BJ (cell line): ENCODE results near the gene MEP1A. TPM values are rescaled to one million over a fixed set of nuclear protein-coding genes. Genes with fewer than 3 reads are reported as not detected.
"Not testable (repeated sequence)": the region's sequence is repeated elsewhere in the genome, so short reads cannot be mapped to it uniquely, and the experiment has no call there.

Experiments used
- CTCF ChIA-PET: fragments of 350-600 bp; formaldehyde crosslinking; extraction: SDS; loops from one replicate; lab custom pipeline; 2021; ENCODE audit warnings: antibody characterized with exemption, inconsistent platforms; lab: Yijun Ruan, JAX
- POLR2A ChIA-PET: fragments of 300-600 bp; sonication (Branson Sonifier 250); formaldehyde crosslinking; extraction: SDS; loops from one replicate; lab custom pipeline; 2021; ENCODE audit warnings: antibody characterized with exemption; lab: Charles Lee
- DNase-seq: peaks from one replicate; pipeline ENCODE4 v3.0.0-alpha.2; 2011; ENCODE audit warnings: low read depth
- H3K27me3 ChIP-seq: 2 replicates; pipeline ENCODE4 v1.6.0; 2011; ENCODE audit warnings: low read length; ENCODE audit not compliant: control insufficient read depth, insufficient read depth
- H3K36me3 ChIP-seq: 2 replicates; pipeline ENCODE4 v1.5.1; 2011; ENCODE audit warnings: low read length; ENCODE audit not compliant: control insufficient read depth, insufficient read depth
- H3K4me3 ChIP-seq: 2 replicates; pipeline ENCODE4 v1.5.1; 2011; ENCODE audit warnings: low read depth, mild to moderate bottlenecking, control low read depth, low read length
- CTCF ChIP-seq: IDR thresholded peaks from 2 replicates; pipeline ENCODE4 v1.5.1; 2011; ENCODE audit warnings: low read depth, mild to moderate bottlenecking, control low read depth, inconsistent platforms, low read length, moderate library complexity; ENCODE audit not compliant: insufficient read depth
- polyA minus RNA-seq: library from RNA; depleted of rRNA, polyadenylated mRNA; stranded (reverse); fragments of >200 nt; gene quantifications from 2 replicates; pipeline ENCODE4 v1.2.3, GENCODE V29; 2011; rRNA and poly(A)+ RNA removed
- polyA plus RNA-seq: library from polyadenylated mRNA; depleted of rRNA; stranded (reverse); fragments of >200 nt; gene quantifications from 2 replicates; pipeline ENCODE4 v1.2.3, GENCODE V29; 2011; rRNA removed

MEP1A gene
- polyA plus RNA-seq: not detected in 2 replicates
- polyA minus RNA-seq: not detected in 2 replicates

- CTCF ChIA-PET: no interaction called here
- Histone ChIP-seq H3K27me3 (no peaks in the 10 kb centered on the region), H3K4me3 (no peak within 1 kb of the TSS), H3K36me3 (no peaks in the 10 kb centered on the region)
- DNase-seq: no peak
- TF ChIP-seq CTCF: no peak
- POLR2A ChIA-PET: no interaction called here
These were observed at the start of gene MEP1A for GRCh38 chr6:46793138-46793537. TSS of gene MEP1A (plus strand) at chr6:46793389. CDS start at chr6:46793399, 10 bp downstream.

- POLR2A ChIA-PET: no interaction called here
- no peaks in the 10 kb centered on the region for H3K27me3 ChIP-seq
- H3K4me3 ChIP-seq: no peak overlapping the region
- CTCF ChIA-PET: interaction anchor here (1.5 kb wide), 1 partner anchor 10 kb away, joined by 6 read pairs; no protein-coding TSS in a partner anchor
- no peak for DNase-seq
- H3K36me3 ChIP-seq: no peaks in the 10 kb centered on the region
- no peak for TF ChIP-seq CTCF
These were observed 49.6 kb upstream of the MEP1A start for GRCh38 chr6:46743425-46744158.

GRCh38 chr6:46744159-46744725 is 48.9 kb upstream of the MEP1A start:
- H3K4me3 ChIP-seq, CTCF ChIA-PET, POLR2A ChIA-PET, DNase-seq, H3K27me3 ChIP-seq, H3K36me3 ChIP-seq: not testable (repeated sequence)

- TF ChIP-seq CTCF: no peak
- Histone ChIP-seq H3K4me3 (no peak overlapping the region), H3K27me3 (no peaks in the 10 kb centered on the region), H3K36me3 (no peaks in the 10 kb centered on the region)
- CTCF ChIA-PET: no interaction called here
- DNase-seq: no peak
- POLR2A ChIA-PET: no interaction called here
These were observed 47.2 kb upstream of the MEP1A start for GRCh38 chr6:46745973-46746372.

- CTCF ChIA-PET: interaction anchor here (1.1 kb wide), 1 partner anchor 13 kb away, joined by 3 read pairs; no protein-coding TSS in a partner anchor
- POLR2A ChIA-PET: no interaction called here
- Histone ChIP-seq H3K4me3 (no peak within 1 kb of the TSS), H3K27me3 (no peaks in the 10 kb centered on the region), H3K36me3 (no peaks in the 10 kb centered on the region)
- no peak for DNase-seq
- TF ChIP-seq CTCF: no peak
These were observed 46.5 kb upstream of the MEP1A start, which contains the start of gene ANKRD66 for GRCh38 chr6:46746696-46747095. TSS of gene ANKRD66 (plus strand) at chr6:46746933. CDS start at chr6:46751949, 5,016 bp downstream.
